ENCODE data around the gene IGSF9B. TPM values are rescaled to one million over a fixed set of nuclear protein-coding genes. Genes with fewer than 3 reads are reported as not detected.

Gene IGSF9B
- total RNA-seq, 4 donors from 2014 or later, result 5.2 to 14.5 (median 8.0) TPM

- no peak overlapping the region for H3K4me3 ChIP-seq (ENCODE audit: low read depth, poor library complexity, severe bottlenecking)
- no peak for DNase-seq (ENCODE audit: low spot score in 2 of 2)
- WGBS, 2 donors, result 94 to 95% methylated on average over 8 of the region's 8 CpGs
- intact Hi-C loops (cut with DNase I; ENCODE audit: low total_unique reads), result no loop called here
- TF ChIP-seq POLR2A (IDR thresholded peaks at IDR 0.05), result no peak
- TF ChIP-seq, protein P1, sequence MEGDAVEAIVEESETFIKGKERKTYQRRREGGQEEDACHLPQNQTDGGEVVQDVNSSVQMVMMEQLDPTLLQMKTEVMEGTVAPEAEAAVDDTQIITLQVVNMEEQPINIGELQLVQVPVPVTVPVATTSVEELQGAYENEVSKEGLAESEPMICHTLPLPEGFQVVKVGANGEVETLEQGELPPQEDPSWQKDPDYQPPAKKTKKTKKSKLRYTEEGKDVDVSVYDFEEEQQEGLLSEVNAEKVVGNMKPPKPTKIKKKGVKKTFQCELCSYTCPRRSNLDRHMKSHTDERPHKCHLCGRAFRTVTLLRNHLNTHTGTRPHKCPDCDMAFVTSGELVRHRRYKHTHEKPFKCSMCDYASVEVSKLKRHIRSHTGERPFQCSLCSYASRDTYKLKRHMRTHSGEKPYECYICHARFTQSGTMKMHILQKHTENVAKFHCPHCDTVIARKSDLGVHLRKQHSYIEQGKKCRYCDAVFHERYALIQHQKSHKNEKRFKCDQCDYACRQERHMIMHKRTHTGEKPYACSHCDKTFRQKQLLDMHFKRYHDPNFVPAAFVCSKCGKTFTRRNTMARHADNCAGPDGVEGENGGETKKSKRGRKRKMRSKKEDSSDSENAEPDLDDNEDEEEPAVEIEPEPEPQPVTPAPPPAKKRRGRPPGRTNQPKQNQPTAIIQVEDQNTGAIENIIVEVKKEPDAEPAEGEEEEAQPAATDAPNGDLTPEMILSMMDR (IDR thresholded peaks at IDR 0.05), result no peak
Measured at GRCh38 chr11:133938166-133938565, 18.6 kb downstream of the IGSF9B start.

GRCh38 chr11:133937468-133937867 lies 19.3 kb downstream of the IGSF9B start:
- intact Hi-C loops (cut with DNase I; ENCODE audit: low total_unique reads), result no loop called here
- TF ChIP-seq, protein P1 (IDR thresholded peaks at IDR 0.05), result no peak
- TF ChIP-seq POLR2A (IDR thresholded peaks at IDR 0.05), result no peak
- WGBS, 2 donors, result 92 to 95% methylated on average over 9 to 16 of the region's 16 CpGs
- H3K4me3 ChIP-seq (ENCODE audit: low read depth, poor library complexity, severe bottlenecking), result no peak overlapping the region
- DNase-seq (ENCODE audit: low spot score in 2 of 2), result no peak

DNA sequence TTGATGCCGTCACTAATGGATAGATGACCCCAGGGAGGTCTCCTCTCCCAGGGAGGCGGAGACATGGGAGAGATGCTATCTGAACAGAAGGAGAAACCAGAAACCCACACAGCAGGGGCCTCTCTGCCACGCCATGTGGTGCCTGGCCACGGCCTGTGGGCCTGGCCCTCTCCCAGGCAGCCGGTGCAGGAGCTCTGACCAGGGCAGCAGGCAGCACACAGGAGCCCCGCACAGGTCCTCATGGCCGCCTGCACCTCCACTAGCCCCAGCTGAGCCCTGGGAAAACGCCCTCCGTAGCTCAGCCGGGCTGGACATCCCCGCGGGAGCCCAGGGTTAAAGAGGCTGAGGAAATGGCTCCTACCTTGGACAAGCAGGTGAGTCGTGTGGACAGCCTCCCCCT lies 19.8 kb downstream of the IGSF9B start:
- WGBS, 2 donors, result 87 to 89% methylated on average over 8 to 13 of the region's 13 CpGs
- intact Hi-C loops (cut with DNase I; ENCODE audit: low total_unique reads), result no loop called here
- no peak for DNase-seq (ENCODE audit: low spot score in 2 of 2)
- TF ChIP-seq POLR2A (IDR thresholded peaks at IDR 0.05), result no peak
- TF ChIP-seq, protein P1 (IDR thresholded peaks at IDR 0.05), result no peak
- no peak overlapping the region for H3K4me3 ChIP-seq (ENCODE audit: low read depth, poor library complexity, severe bottlenecking)

GRCh38 chr11:133936592-133936991 lies 20.2 kb downstream of the IGSF9B start:
- intact Hi-C loops (cut with DNase I; ENCODE audit: low total_unique reads), result no loop called here
- H3K4me3 ChIP-seq (ENCODE audit: low read depth, poor library complexity, severe bottlenecking), result no peak overlapping the region
- DNase-seq (ENCODE audit: low spot score in 2 of 2), result no peak
- WGBS, 2 donors, result 85 to 95% methylated on average over 7 to 9 of the region's 9 CpGs
- no peak for TF ChIP-seq POLR2A (IDR thresholded peaks at IDR 0.05)
- TF ChIP-seq, protein P1 (IDR thresholded peaks at IDR 0.05), result no peak

DNA sequence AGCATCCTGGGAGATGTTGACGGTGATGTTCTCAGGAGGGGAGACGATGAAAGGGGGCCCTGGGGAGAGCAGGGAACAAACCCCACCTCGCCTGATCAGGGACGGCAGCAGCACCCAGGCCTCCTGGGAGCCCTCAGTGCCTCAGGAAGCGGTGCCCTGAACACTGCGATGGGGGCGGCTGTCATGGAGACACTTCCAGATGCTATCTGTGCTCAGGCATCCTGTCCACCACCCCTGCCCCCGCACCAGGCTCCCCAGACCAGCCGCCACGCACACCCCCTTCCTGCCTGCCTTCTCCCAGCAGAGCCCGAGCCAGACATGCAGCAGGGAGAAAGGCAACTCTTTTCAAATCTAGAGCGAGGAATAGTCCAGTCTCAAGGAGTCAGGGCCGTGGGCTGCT lies 20.6 kb downstream of the IGSF9B start:
- no peak for TF ChIP-seq POLR2A (IDR thresholded peaks at IDR 0.05)
- TF ChIP-seq, protein P1 (IDR thresholded peaks at IDR 0.05), result no peak
- intact Hi-C loops (cut with DNase I; ENCODE audit: low total_unique reads), result no loop called here
- 82 to 89% methylated on average over 12 to 13 of the region's 13 CpGs for WGBS, 2 donors

DNA sequence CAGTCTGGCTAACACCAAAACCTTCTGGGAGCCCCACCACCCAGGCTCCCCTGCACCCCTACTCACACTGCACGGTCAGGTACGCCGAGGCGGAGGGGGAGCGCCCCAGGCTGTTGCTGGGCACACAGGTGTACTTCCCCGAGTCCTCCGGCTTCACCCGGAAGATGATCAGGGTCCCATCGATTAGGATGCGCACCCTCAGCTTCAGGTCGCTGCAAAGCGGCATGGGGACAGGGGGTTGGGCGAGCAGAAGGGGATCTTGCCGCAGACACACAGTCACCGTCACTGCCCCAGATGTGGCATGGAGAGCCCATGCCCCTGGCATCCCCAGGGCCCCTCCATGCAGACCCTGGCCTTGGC lies 21.2 kb downstream of the IGSF9B start:
- TF ChIP-seq, protein P1 (IDR thresholded peaks at IDR 0.05), result no peak
- TF ChIP-seq POLR2A (IDR thresholded peaks at IDR 0.05), result no peak
- H3K4me3 ChIP-seq (ENCODE audit: low read depth, poor library complexity, severe bottlenecking), result no peak overlapping the region
- intact Hi-C loops (cut with DNase I; ENCODE audit: low total_unique reads), result no loop called here
- DNase-seq (ENCODE audit: low spot score in 2 of 2), result no peak
- 93 to 95% methylated on average over 15 of the region's 15 CpGs for whole genome bisulfite sequencing, 2 donors

More for the DNA sequence above, 20.6 kb downstream of the IGSF9B start:
- no peak for DNase-seq (ENCODE audit: low spot score in 2 of 2)
- H3K4me3 ChIP-seq (ENCODE audit: low read depth, poor library complexity, severe bottlenecking), result no peak overlapping the region

All from lower leg skin (tissue), 4 donors.